ENCODE data around the gene MCAT. TPM values are rescaled to one million over a fixed set of nuclear protein-coding genes. Genes with fewer than 3 reads are reported as not detected.

The MCAT gene
- total and polyA plus RNA-seq, 2 donors from 2014 or later: 24.8 to 74.7 TPM

DNA sequence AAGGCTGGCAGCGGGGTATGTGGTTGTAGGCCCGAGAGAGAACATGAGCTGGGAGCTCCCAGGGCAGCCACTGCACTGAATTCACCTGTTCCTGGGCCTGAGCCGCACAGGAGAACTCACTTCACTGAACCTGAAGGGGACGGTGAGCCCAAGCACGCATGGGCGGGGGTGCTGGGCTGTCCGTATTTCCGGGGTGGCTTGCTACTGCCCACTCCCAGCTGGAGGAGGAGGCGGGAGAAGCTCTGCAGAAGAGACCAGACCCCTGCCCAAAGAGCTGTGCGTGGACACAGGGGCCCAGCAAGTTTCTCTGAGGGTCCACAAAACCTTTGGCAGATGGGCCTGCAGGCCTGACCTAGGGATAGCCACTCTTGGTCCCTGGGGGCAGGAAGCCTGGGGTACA, 38.9 kb upstream of the MCAT start:
- no peaks in the 10 kb centered on the region for H3K9me3 ChIP-seq (ENCODE audit: control insufficient read depth in 2 of 3, insufficient read depth in 1 of 3, low read length in 3 of 3)
- no peak overlapping the region for H3K27ac ChIP-seq (ENCODE audit: low read depth in 2 of 2, low read length in 2 of 2)
- H3K27me3 ChIP-seq (ENCODE audit: control insufficient read depth, insufficient read depth, low read length): no peaks in the 10 kb centered on the region
- no peak overlapping the region for H3K4me3 ChIP-seq (ENCODE audit: low read length in 3 of 3)
- FAIRE-seq (no peak), DNase-seq (peak in 1 of 5 donors; percentile 63)
- TF ChIP-seq, protein P1, sequence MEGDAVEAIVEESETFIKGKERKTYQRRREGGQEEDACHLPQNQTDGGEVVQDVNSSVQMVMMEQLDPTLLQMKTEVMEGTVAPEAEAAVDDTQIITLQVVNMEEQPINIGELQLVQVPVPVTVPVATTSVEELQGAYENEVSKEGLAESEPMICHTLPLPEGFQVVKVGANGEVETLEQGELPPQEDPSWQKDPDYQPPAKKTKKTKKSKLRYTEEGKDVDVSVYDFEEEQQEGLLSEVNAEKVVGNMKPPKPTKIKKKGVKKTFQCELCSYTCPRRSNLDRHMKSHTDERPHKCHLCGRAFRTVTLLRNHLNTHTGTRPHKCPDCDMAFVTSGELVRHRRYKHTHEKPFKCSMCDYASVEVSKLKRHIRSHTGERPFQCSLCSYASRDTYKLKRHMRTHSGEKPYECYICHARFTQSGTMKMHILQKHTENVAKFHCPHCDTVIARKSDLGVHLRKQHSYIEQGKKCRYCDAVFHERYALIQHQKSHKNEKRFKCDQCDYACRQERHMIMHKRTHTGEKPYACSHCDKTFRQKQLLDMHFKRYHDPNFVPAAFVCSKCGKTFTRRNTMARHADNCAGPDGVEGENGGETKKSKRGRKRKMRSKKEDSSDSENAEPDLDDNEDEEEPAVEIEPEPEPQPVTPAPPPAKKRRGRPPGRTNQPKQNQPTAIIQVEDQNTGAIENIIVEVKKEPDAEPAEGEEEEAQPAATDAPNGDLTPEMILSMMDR (IDR thresholded peaks at IDR 0.05; ENCODE audit: borderline replicate concordance, extremely low read depth, insufficient read depth): no peak
- peaks cover 0 to 9% (median 6%) of the 10 kb centered on the region in 3 donors for H3K4me1 ChIP-seq (ENCODE audit: control insufficient read depth in 2 of 3, insufficient read depth in 2 of 3, low read depth in 1 of 3, low read length in 3 of 3)
- intact Hi-C loops (cut with DNase I): no loop called here
- no peak overlapping the region for H3K9ac ChIP-seq (ENCODE audit: low read length in 3 of 3)
- peaks cover 0 to 7% (median 0%) of the 10 kb centered on the region in 3 donors for H3K36me3 ChIP-seq (ENCODE audit: control insufficient read depth in 2 of 3, insufficient read depth in 3 of 3, low read length in 3 of 3)

DNA sequence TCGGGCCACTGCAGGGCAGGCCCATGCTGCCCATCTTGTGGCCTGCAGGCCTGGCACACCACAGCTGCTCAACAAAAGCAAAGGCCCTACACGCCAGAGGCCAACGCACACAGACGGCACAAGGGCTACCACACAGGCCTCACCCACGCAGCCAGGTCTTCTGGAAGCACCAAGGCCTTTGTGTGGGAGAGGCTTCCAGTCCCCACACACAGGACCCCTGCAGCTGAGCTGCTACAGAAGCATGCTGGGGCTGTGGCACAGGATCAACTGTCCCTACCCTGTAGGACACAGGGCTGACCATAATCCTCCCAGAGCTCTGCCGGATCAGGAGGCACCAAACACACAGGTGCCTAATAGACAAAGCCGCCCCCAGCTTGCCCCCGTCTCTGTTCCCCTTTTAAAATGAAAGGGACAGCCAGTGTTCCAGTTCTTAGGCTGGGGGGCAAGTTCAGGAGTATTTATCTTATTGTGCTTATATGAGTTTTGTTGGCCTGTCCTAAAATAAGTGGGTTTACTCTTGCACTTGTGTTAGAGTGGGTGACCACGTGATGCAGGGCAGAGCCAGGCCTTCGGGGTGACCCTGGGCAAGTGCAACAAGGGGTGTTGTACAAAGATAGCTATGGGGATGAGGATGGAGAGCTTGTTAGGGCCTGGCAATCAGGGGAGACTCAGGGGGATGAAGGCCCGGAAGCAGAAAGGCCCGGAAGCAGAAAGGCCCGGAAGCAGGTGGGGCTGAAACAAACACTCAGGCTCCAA, 38.3 kb upstream of the MCAT start:
- no peak for FAIRE-seq
- TF ChIP-seq, protein P1 (IDR thresholded peaks at IDR 0.05; ENCODE audit: borderline replicate concordance, extremely low read depth, insufficient read depth): no peak
- no peaks in the 10 kb centered on the region for H3K27me3 ChIP-seq (ENCODE audit: control insufficient read depth, insufficient read depth, low read length)

DNA sequence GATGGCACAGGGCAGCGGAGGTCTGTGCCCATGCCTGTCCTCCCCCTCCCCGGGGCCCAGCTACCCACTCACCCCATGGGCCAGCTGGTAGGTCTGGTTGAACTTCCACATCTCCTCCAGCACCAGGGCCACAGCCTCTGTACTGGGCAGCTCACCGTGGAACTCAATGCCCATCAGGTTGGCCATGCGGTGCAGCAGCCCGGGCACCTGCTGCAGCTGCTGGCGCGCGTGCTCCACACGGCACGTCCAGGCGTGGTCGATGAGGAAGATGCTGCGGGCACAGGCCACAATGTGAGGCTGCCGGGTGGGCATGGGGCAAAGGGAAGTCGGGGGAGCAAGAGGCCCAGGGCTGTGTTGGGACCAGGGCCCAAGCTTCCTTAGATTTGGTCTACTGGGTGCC, 37.5 kb upstream of the MCAT start:
- Histone ChIP-seq H3K27me3 (ENCODE audit: control insufficient read depth, insufficient read depth, low read length) (no peaks in the 10 kb centered on the region), H3K4me3 (ENCODE audit: low read length in 3 of 3) (no peak overlapping the region), H3K36me3 (ENCODE audit: control insufficient read depth in 2 of 3, insufficient read depth in 3 of 3, low read length in 3 of 3) (peaks cover 0 to 7% (median 0%) of the 10 kb centered on the region in 3 donors), H3K9me3 (ENCODE audit: control insufficient read depth in 2 of 3, insufficient read depth in 1 of 3, low read length in 3 of 3) (no peaks in the 10 kb centered on the region), H3K4me1 (ENCODE audit: control insufficient read depth in 2 of 3, insufficient read depth in 2 of 3, low read depth in 1 of 3, low read length in 3 of 3) (peaks cover 0 to 5% (median 2%) of the 10 kb centered on the region in 3 donors), H3K9ac (ENCODE audit: low read length in 3 of 3) (no peak overlapping the region), H3K27ac (ENCODE audit: low read depth in 2 of 2, low read length in 2 of 2) (no peak overlapping the region)
- intact Hi-C loops (cut with DNase I): no loop called here
- DNase-seq: peak in 1 of 5 donors; percentile 63
- TF ChIP-seq, protein P1 (IDR thresholded peaks at IDR 0.05; ENCODE audit: borderline replicate concordance, extremely low read depth, insufficient read depth): no peak
- no peak for FAIRE-seq

More for the DNA sequence above, 38.3 kb upstream of the MCAT start:
- peaks cover 0 to 9% (median 6%) of the 10 kb centered on the region in 3 donors for H3K4me1 ChIP-seq (ENCODE audit: control insufficient read depth in 2 of 3, insufficient read depth in 2 of 3, low read depth in 1 of 3, low read length in 3 of 3)
- peaks cover 0 to 7% (median 0%) of the 10 kb centered on the region in 3 donors for H3K36me3 ChIP-seq (ENCODE audit: control insufficient read depth in 2 of 3, insufficient read depth in 3 of 3, low read length in 3 of 3)
- H3K4me3 ChIP-seq (ENCODE audit: low read length in 3 of 3): no peak overlapping the region
- DNase-seq: peak in 1 of 5 donors; percentile 54
- no peak overlapping the region for H3K27ac ChIP-seq (ENCODE audit: low read depth in 2 of 2, low read length in 2 of 2)
- no peak overlapping the region for H3K9ac ChIP-seq (ENCODE audit: low read length in 3 of 3)
- intact Hi-C loops (cut with DNase I): no loop called here
- no peaks in the 10 kb centered on the region for H3K9me3 ChIP-seq (ENCODE audit: control insufficient read depth in 2 of 3, insufficient read depth in 1 of 3, low read length in 3 of 3)
